ENCODE results near the gene NCSTN. TPM values are rescaled to one million over a fixed set of nuclear protein-coding genes. Genes with fewer than 3 reads are reported as not detected.
"Not testable (repeated sequence)": the region's sequence is repeated elsewhere in the genome, so short reads cannot be mapped to it uniquely, and the experiment has no call there.

The NCSTN gene
- total RNA-seq, 1 donor from 2014 or later: 108 TPM

DNA sequence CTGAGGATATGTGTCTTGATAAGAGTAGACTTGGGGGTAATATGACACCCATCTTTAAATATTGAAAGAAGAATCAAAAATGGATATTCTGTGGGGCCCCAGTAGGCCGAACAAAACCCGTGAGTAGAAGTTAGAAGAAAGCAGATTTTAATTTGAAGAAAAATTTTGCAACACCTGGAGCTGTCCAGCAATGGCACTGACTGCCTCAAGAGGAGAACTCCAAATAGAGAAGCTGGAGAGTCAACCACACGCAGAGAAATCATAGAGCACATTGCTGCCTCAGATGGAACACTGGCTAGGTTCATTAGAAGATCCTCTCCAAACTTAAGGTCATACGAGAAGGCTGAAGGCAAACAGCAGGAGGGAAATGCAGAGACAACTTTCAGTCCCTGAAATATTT lies 30.5 kb downstream of the NCSTN start:
- no peak for ATAC-seq
- H3K4me3 ChIP-seq: no peak overlapping the region
- TF ChIP-seq, protein P1, sequence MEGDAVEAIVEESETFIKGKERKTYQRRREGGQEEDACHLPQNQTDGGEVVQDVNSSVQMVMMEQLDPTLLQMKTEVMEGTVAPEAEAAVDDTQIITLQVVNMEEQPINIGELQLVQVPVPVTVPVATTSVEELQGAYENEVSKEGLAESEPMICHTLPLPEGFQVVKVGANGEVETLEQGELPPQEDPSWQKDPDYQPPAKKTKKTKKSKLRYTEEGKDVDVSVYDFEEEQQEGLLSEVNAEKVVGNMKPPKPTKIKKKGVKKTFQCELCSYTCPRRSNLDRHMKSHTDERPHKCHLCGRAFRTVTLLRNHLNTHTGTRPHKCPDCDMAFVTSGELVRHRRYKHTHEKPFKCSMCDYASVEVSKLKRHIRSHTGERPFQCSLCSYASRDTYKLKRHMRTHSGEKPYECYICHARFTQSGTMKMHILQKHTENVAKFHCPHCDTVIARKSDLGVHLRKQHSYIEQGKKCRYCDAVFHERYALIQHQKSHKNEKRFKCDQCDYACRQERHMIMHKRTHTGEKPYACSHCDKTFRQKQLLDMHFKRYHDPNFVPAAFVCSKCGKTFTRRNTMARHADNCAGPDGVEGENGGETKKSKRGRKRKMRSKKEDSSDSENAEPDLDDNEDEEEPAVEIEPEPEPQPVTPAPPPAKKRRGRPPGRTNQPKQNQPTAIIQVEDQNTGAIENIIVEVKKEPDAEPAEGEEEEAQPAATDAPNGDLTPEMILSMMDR (IDR thresholded peaks at IDR 0.05): no peak
- H3K36me3 ChIP-seq: no peaks in the 10 kb centered on the region
- peaks cover 19% of the 10 kb centered on the region for H3K4me1 ChIP-seq
- no peaks in the 10 kb centered on the region for H3K9me3 ChIP-seq
- no peak for DNase-seq
- intact Hi-C loops (cut with DNase I): no loop called here
- no peak overlapping the region for H3K27ac ChIP-seq
- peaks cover 14% of the 10 kb centered on the region for H3K27me3 ChIP-seq (ENCODE audit: low read depth)

DNA sequence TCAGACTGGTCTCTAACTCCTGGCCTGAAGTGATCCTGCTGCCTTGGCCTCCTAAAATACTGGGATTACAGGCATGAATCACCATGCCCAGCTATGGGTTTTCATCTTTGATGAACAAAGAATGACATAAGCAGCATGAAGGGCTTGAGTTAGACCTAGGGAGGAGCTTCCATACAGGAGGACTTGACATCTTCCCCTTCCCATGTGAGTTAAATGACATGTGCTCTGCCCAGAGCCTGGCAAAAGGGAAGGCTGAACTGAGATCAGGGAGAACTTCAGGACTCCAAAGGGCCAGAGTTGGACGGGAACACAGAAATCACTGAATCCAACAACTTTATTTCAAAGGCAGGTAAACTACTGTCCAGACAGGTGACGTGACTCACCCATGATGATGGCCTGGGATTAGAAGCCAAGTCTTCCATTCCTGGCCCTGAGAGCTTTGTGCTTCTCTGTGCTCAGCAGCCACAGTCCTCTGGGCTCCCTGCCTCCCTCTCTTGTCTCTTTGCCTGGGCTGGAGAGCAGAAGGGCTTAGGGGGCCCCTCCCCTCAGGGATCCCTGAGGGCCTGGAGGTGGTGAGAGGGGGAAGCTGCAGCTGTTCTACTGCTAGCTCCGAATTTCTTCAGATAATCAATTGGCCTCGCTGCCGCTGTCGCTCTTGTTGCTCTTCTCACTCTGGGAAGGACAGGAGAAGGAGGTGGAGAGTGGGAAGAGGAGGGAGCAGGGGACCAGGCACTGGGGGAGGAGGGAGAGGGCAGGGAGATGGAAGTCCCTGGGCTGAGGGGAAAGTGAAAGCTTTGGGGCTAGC lies 31.3 kb downstream of the NCSTN start:
- Histone ChIP-seq H3K4me1 (peaks cover 19% of the 10 kb centered on the region), H3K27ac (no peak overlapping the region), H3K36me3 (no peaks in the 10 kb centered on the region), H3K4me3 (no peak overlapping the region), H3K27me3 (ENCODE audit: low read depth) (peaks cover 14% of the 10 kb centered on the region), H3K9me3 (no peaks in the 10 kb centered on the region)
- ATAC-seq (no peak), DNase-seq (no peak)
- intact Hi-C loops (cut with DNase I): no loop called here
- TF ChIP-seq, protein P1 (IDR thresholded peaks at IDR 0.05): no peak

DNA sequence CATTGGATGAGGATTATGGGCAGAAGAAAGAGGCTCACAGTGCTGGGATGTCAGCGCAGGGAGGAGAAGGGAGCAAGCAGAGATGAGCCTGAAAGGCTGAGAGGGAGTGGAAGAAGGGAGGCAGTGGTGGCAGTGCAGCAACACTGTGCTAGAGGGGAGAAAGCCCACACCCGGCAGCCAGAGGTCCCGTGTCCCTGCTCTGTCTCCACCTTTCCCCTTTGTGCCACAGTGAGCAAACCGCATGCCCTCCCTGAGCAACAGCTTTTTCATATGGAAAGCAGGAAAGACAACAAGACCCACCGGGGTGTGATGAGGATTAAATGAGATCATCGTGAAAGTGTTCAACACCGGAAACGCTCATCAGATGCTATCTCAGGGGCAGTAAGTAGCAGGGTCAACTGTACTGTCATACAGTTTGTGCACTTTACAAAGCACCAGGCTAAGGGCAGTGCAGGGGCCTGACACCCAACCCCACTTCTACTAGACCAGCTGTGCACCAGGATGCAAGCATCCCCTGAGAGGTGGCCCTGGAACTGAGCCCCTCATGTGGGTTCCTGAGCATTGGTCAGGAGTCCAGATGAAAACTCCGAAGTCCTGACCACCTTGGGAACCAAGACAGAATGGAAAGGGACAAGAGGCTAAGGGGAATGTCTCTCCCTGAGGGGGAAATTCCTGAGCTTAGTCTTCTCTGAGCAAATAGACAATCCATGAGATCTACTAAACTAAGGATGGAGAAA lies 32.8 kb downstream of the NCSTN start:
- Histone ChIP-seq H3K27ac (peak overlapping the region; percentile 18), H3K4me1 (peaks cover 19% of the 10 kb centered on the region), H3K4me3 (peak overlapping the region; percentile 8), H3K9me3 (no peaks in the 10 kb centered on the region), H3K27me3 (ENCODE audit: low read depth) (peaks cover 11% of the 10 kb centered on the region), H3K36me3 (no peaks in the 10 kb centered on the region)
- intact Hi-C loops (cut with DNase I): no loop called here
- peak; percentile 12 to 40 for ATAC-seq
- DNase-seq: no peak
- TF ChIP-seq, protein P1 (IDR thresholded peaks at IDR 0.05): no peak

DNA sequence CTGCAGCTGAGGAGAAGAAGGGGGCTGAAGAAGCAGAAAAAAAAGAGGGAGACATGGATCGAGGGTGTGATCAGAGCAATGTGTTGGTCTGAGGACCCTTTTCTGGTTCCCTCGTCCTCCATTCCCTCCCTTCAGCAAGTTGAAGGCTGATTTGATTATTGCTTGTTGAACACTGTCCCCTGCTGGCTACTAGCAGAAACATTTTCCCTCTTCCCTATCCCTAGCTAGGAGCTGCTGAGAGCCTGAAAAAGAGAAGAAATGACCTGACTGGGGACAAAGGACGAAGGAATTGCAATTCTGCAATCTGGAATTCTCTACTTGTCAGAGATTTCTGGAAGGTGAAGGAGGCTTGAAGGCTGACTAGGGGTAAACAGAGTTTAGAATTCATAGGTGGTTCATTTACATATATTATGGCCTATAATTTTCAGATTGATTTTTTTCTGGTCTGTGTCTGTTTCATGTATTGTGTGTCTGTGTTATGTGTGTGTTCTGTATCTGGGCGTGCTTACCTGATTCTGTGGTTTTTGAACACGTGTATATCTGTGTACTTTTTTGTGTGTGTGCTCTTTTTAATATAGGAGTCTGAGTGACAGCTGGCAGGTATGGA lies 33.4 kb downstream of the NCSTN start:
- Histone ChIP-seq H3K27me3 (ENCODE audit: low read depth) (peaks cover 4% of the 10 kb centered on the region), H3K36me3 (no peaks in the 10 kb centered on the region), H3K4me1 (peaks cover 19% of the 10 kb centered on the region), H3K4me3 (no peak overlapping the region), H3K9me3 (no peaks in the 10 kb centered on the region), H3K27ac (no peak overlapping the region)
- TF ChIP-seq, protein P1 (IDR thresholded peaks at IDR 0.05): peak; percentile 84
- ATAC-seq (peak; percentile 79 to 85), DNase-seq (no peak)
- intact Hi-C loops (cut with DNase I): no loop called here

DNA sequence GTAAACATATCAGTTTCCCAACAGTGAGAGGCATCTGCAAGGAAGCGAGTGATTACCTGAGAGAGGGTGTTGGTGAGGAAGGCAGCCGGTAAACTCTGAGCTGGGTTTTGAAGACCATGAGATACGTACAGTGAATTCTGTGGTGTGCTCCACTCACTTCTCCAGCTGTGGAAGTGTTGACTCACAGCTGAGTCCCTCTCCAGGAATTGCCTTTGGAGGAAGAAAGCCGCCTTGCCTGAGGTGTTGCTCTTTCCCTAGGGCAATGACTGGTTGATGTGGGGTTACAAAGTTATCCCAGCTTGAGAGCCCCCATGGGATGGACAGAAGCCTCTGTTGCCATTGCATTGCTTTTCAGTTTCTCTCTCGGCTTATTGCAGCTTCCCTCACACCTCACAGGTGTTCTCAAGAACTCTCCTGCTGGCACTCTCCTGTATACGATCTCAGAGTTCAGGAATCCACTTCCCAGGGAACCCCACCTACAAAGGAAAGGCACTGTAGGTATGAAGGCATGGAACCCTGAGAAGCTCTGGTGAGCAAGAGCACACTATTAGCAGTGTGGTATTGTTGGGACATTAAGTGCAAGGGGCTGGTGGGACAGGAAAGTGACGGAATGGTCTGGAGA lies 34.5 kb downstream of the NCSTN start:
- ATAC-seq (peak; percentile 59 to 67), DNase-seq (no peak)
- TF ChIP-seq, protein P1 (IDR thresholded peaks at IDR 0.05): no peak
- intact Hi-C loops (cut with DNase I): no loop called here
- Histone ChIP-seq H3K27ac (no peak overlapping the region), H3K9me3 (no peaks in the 10 kb centered on the region), H3K27me3 (ENCODE audit: low read depth) (no peaks in the 10 kb centered on the region), H3K36me3 (no peaks in the 10 kb centered on the region), H3K4me1 (peaks cover 19% of the 10 kb centered on the region), H3K4me3 (no peak overlapping the region)

DNA sequence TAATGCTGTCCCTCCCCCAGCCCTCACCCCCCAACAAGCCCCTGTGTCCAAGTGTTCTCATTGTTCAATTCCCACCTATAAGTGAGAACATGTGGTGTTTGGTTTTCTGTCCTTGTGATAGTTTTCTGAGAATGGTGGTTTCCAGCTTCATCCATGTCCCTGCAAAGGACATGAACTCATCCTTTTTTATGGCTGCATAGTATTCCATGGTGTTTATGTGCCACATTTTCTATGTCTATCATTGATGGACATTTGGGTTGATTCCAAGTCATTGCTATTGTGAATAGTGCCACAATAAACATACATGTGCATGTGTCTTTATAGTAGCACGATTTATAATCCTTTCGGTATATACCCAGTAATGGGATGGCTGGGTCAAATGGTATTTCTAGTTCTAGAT lies 41.6 kb downstream of the NCSTN start:
- H3K36me3 ChIP-seq; H3K27me3 ChIP-seq (ENCODE audit: low read depth); H3K27ac ChIP-seq; H3K9me3 ChIP-seq; intact Hi-C loops (cut with DNase I); H3K4me3 ChIP-seq; H3K4me1 ChIP-seq; DNase-seq; ATAC-seq: not testable (repeated sequence)

DNA sequence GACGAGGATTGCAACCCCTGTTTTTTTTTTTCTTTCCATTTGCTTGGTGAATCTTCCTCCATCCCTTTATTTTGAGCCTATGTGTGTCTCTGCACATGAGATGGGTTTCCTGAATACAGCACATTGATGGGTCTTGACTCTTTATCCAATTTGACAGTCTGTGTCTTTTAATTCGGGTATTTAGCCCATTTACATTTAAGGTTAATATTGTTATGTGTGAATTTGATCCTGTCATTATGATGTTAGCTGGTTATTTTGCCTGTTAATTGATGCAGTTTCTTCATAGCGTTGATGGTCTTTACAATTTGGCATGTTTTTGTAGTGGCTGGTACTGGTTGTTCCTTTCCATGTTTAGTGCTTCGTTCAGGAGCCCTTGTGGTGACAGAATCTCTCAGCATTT lies 45.2 kb downstream of the NCSTN start:
- ATAC-seq; intact Hi-C loops (cut with DNase I); H3K9me3 ChIP-seq; H3K4me1 ChIP-seq; H3K27ac ChIP-seq; H3K27me3 ChIP-seq (ENCODE audit: low read depth); DNase-seq; H3K36me3 ChIP-seq; H3K4me3 ChIP-seq: not testable (repeated sequence)
